ENCODE data around the gene EIF4ENIF1.

GRCh38 chr22:31425331-31426050, 64.2 kb downstream of the EIF4ENIF1 start:
- TF ChIP-seq POLR2AphosphoS5 (IDR thresholded peaks at IDR 0.05; ENCODE audit: insufficient read depth, low read depth, low read length) (no peak), MYC (IDR thresholded peaks at IDR 0.05; ENCODE audit: low read depth, low read length) (no peak), CTCF (IDR thresholded peaks at IDR 0.05; ENCODE audit: extremely low read depth in 1 of 2, insufficient read depth in 1 of 2, low read depth in 1 of 2, low read length in 2 of 2) (no peak), POLR2A (IDR thresholded peaks at IDR 0.05; ENCODE audit: low read depth, low read length) (no peak), MAX (IDR thresholded peaks at IDR 0.05; ENCODE audit: insufficient read depth, insufficient read length) (no peak), EZH2 (IDR thresholded peaks at IDR 0.05; ENCODE audit: borderline replicate concordance, low read depth, low read length, severe bottlenecking) (no peak), FOS (IDR thresholded peaks at IDR 0.05; ENCODE audit: borderline replicate concordance, insufficient read depth, low read length) (no peak), JUN (IDR thresholded peaks at IDR 0.05; ENCODE audit: borderline replicate concordance, insufficient read depth, insufficient read length, low read depth) (no peak)
